Mammary epithelial cell (primary cell): ENCODE data around the gene SYT9.

Source experiments
- EZH2 ChIP-seq: IDR thresholded peaks from 2 replicates; pipeline ENCODE4 v1.6.1; 2012; ENCODE audit warnings: low read length, inconsistent platforms, borderline replicate concordance
- TF ChIP-seq, protein P1 (sequence below), 2 donors: IDR thresholded peaks in 1 of 2; conservative IDR thresholded peaks in 1 of 2; 2 replicates each; pipeline ENCODE4 v1.5.1; 2011 to 2012; ENCODE audit warnings: inconsistent platforms in 2 of 2, low read length in 2 of 2, mild to moderate bottlenecking in 2 of 2, control low read depth in 1 of 2, low read depth in 1 of 2; ENCODE audit not compliant: insufficient read depth in 1 of 2; ENCODE audit errors: extremely low read depth in 1 of 2

DNA sequence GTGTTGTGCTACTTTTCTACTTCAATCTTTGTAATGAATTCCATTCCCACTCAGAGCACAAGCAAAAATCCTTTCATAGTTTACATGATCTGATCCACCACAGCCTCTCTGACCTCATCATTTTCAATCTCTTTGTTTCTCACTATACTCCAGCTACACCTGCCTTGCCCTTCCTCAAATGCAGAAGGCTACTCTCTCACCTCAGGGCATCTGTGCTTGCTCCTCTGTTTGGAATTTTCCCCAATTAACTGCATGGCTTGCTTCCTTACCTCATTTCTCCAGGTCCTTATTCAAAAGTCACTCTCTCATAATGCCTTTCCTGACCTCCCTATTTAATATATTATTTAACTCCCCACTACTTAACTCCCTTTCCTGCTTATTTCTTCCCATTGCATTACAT, 133.0 kb downstream of the SYT9 start:
- TF ChIP-seq, protein P1, sequence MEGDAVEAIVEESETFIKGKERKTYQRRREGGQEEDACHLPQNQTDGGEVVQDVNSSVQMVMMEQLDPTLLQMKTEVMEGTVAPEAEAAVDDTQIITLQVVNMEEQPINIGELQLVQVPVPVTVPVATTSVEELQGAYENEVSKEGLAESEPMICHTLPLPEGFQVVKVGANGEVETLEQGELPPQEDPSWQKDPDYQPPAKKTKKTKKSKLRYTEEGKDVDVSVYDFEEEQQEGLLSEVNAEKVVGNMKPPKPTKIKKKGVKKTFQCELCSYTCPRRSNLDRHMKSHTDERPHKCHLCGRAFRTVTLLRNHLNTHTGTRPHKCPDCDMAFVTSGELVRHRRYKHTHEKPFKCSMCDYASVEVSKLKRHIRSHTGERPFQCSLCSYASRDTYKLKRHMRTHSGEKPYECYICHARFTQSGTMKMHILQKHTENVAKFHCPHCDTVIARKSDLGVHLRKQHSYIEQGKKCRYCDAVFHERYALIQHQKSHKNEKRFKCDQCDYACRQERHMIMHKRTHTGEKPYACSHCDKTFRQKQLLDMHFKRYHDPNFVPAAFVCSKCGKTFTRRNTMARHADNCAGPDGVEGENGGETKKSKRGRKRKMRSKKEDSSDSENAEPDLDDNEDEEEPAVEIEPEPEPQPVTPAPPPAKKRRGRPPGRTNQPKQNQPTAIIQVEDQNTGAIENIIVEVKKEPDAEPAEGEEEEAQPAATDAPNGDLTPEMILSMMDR (conservative IDR thresholded peaks at IDR 0.05 in 1 of 2, IDR thresholded peaks at IDR 0.05 in 1 of 2; ENCODE audit: extremely low read depth in 1 of 2, insufficient read depth in 1 of 2, low read depth in 1 of 2, low read length in 2 of 2): no peak
- no peak for TF ChIP-seq EZH2
